OCI-LY3 (cell line): ENCODE data around the gene MRPS18A.

ENCODE experiments used
- H2AFZ ChIP-seq: fragments of 200-600, 300-600 bp; shearing (Covaris generic); 2 replicates; pipeline ENCODE4 v1.6.0; 2014; ENCODE audit warnings: antibody characterized with exemption, low read depth, low read length
- H3K27ac ChIP-seq: fragments of 200-600, 300-600 bp; sonication (generic); 2 replicates; pipeline ENCODE4 v1.5.1; 2014; ENCODE audit warnings: mild to moderate bottlenecking, low read length, moderate library complexity, mixed read lengths
- H3K27me3 ChIP-seq: fragments of 200-600, 300-600 bp; sonication (generic); 2 replicates; pipeline ENCODE4 v1.6.1; 2014; ENCODE audit warnings: low read depth, low read length, mixed read lengths
- H3K36me3 ChIP-seq: fragments of 200-600, 300-600 bp; sonication (generic); replicated peaks from 2 replicates; pipeline ENCODE3; 2014; ENCODE audit warnings: low read depth, low read length, mixed read lengths
- H3K4me1 ChIP-seq: fragments of 300-600, 200-600 bp; sonication (generic); 2 replicates; pipeline ENCODE4 v1.6.1; 2014; ENCODE audit warnings: low read length, mixed read lengths
- H3K4me2 ChIP-seq: fragments of 200-600, 300-600 bp; sonication (generic); 2 replicates; pipeline ENCODE4 v1.6.1; 2014; ENCODE audit warnings: low read length, mixed read lengths
- H3K4me3 ChIP-seq: fragments of 300-600, 200-600 bp; sonication (generic); 2 replicates; pipeline ENCODE4 v1.5.1; 2014; ENCODE audit warnings: antibody characterized with exemption, mild to moderate bottlenecking, low read length, moderate library complexity
- H3K79me2 ChIP-seq: fragments of 300-600, 200-600 bp; shearing (Covaris generic); 2 replicates; pipeline ENCODE4 v1.6.1; 2014; ENCODE audit warnings: mild to moderate bottlenecking, low read length, mixed read lengths
- H3K9ac ChIP-seq: fragments of 300-600, 200-600 bp; shearing (Covaris generic); 2 replicates; pipeline ENCODE4 v1.6.0; 2014; ENCODE audit warnings: mild to moderate bottlenecking, low read length, moderate library complexity
- H3K9me3 ChIP-seq: fragments of 200-600, 300-600 bp; shearing (Covaris generic); 2 replicates; pipeline ENCODE4 v1.6.1; 2014; ENCODE audit warnings: low read length, mixed read lengths; ENCODE audit not compliant: insufficient read depth
- H4K20me1 ChIP-seq: fragments of 200-600, 300-600 bp; sonication (generic); 2 replicates; pipeline ENCODE4 v1.6.1; 2016; ENCODE audit warnings: low read length, mixed read lengths; ENCODE audit not compliant: insufficient read depth
- EZH2phosphoT487 ChIP-seq: fragments of 200-600 bp; shearing (Covaris generic); IDR thresholded peaks from 2 replicates; pipeline ENCODE4 v1.6.1; 2018; ENCODE audit warnings: antibody characterized with exemption, mixed run types, low read depth
- TF ChIP-seq, protein P1 (sequence below): fragments of 200-600, 300-600 bp; sonication (generic); IDR thresholded peaks from 2 replicates; pipeline ENCODE4 v1.5.1; 2014; ENCODE audit warnings: antibody characterized with exemption, low read length, low read depth

MRPS18A gene

DNA sequence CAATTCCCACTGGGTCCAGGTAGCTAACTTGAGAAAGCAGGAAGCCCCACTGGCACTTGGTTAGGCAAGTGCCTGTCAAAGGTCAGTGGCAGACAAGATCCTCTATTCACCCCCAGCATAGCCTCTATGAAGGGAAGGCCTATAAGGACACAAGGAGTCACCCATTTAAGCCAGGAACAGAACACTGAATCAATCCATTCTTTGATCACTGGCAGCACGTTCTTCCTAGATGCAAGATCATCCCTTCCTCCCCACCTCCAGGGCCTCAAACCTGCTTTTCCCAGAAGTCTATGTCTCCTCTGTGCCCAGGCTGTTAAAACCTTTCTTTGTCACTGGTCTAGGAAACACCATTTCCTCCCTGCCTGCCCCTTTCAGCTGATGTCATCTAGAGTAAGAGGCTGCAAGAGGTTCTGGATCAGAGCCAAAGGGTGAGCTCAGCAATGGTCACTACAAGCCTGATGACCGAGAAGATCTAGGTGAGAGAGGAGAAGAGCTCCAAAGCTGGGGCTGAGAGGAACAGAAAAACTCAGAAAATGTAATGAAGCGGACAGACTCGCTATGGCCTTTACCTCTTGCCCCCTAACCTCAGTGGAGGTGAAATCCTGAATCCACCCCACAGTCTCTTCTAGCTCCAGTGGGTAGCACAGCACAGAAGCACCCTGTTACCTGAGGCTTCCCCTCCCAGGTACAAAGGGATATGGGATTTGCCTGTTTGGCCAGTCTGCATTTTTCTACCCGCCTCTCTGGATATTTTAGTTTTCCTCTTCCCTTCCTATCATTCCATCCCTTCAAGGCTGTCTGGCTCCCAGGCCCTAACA, 60.4 kb downstream of the MRPS18A start:
- TF ChIP-seq, protein P1, sequence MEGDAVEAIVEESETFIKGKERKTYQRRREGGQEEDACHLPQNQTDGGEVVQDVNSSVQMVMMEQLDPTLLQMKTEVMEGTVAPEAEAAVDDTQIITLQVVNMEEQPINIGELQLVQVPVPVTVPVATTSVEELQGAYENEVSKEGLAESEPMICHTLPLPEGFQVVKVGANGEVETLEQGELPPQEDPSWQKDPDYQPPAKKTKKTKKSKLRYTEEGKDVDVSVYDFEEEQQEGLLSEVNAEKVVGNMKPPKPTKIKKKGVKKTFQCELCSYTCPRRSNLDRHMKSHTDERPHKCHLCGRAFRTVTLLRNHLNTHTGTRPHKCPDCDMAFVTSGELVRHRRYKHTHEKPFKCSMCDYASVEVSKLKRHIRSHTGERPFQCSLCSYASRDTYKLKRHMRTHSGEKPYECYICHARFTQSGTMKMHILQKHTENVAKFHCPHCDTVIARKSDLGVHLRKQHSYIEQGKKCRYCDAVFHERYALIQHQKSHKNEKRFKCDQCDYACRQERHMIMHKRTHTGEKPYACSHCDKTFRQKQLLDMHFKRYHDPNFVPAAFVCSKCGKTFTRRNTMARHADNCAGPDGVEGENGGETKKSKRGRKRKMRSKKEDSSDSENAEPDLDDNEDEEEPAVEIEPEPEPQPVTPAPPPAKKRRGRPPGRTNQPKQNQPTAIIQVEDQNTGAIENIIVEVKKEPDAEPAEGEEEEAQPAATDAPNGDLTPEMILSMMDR = no peak
- TF ChIP-seq EZH2phosphoT487 = no peak
- peaks cover 21% of the 10 kb centered on the region for H3K79me2 ChIP-seq
- no peaks in the 10 kb centered on the region for H3K9me3 ChIP-seq
- no peaks in the 10 kb centered on the region for H3K27me3 ChIP-seq
- peaks cover 17% of the 10 kb centered on the region for H3K4me1 ChIP-seq
- H3K4me2 ChIP-seq = peak overlapping the region; percentile 14; the same call in 1 of the 2 replicates
- no peak overlapping the region for H3K27ac ChIP-seq
- peaks cover 48% of the 10 kb centered on the region for H3K36me3 ChIP-seq
- no peaks in the 10 kb centered on the region for H4K20me1 ChIP-seq
- H3K9ac ChIP-seq = no peak overlapping the region
- H2AFZ ChIP-seq = no peak overlapping the region
- H3K4me3 ChIP-seq = no peak overlapping the region

DNA sequence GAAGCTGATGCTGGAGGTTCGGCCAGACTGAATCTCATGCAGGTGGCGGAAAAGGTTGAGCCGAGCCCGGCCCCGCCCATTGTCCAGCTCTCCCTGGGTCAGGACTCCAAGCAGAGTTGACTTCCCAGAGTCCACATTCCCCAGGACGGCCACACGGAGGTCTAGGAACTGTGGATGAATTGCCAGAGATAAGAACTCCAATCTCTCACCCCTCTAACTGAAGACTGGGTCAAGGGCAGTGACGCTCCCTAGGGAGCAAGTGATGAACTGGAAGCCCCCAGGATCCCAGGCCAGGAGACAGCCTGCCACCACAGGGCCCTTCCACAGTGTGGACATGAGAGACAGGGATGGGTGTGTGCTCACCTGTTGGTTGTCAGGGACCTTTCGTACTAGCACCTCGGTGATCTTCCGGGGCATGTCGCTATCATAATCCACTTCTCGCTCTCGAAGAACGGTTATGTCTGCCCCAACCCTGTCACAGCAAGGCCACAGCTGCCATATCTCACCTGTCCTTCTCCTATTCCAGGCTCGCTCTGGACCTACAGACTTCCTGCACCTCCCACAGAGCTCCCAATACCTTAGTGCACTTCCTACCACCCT, 62.1 kb downstream of the MRPS18A start:
- H3K36me3 ChIP-seq = peaks cover 65% of the 10 kb centered on the region
- no peaks in the 10 kb centered on the region for H3K9me3 ChIP-seq
- H3K27me3 ChIP-seq = no peaks in the 10 kb centered on the region
- H2AFZ ChIP-seq = no peak overlapping the region
- H3K27ac ChIP-seq = no peak overlapping the region
- no peaks in the 10 kb centered on the region for H4K20me1 ChIP-seq
- H3K4me2 ChIP-seq = no peak overlapping the region
- TF ChIP-seq, protein P1 = no peak
- no peak for TF ChIP-seq EZH2phosphoT487
- peaks cover 21% of the 10 kb centered on the region for H3K79me2 ChIP-seq
- H3K4me1 ChIP-seq = peaks cover 10% of the 10 kb centered on the region
- no peak overlapping the region for H3K9ac ChIP-seq
- H3K4me3 ChIP-seq = no peak overlapping the region

DNA sequence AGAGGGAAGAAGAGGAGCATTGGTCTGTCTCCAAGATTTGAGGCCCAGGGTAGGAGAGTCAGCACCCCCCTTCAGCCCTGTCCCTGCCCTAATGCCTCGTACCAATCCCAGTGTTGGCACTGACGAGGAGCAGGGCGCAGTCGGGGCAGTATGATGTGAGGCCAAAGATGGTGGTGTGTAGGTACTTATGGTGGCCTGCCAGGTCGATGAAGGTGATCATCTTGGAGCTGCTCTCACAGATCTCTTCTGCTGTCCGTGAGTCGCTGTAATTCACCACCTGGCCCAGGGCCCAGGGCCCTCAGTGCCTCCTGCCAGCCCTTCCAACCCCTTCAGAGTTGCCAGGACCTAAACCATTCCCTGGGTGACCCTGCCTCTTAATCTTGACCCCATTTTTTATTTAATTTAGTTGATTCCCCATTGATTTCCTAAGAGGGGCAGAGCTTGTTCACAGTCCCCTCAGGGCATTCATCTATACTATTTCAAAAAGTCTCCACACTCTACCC, 62.8 kb downstream of the MRPS18A start:
- peaks cover 6% of the 10 kb centered on the region; the same call in 1 of the 2 replicates for H3K4me1 ChIP-seq
- H4K20me1 ChIP-seq = no peaks in the 10 kb centered on the region
- no peak for TF ChIP-seq EZH2phosphoT487
- TF ChIP-seq, protein P1 = no peak
- no peak overlapping the region for H3K4me2 ChIP-seq
- H3K9ac ChIP-seq = no peak overlapping the region
- peaks cover 21% of the 10 kb centered on the region for H3K79me2 ChIP-seq
- H3K27ac ChIP-seq = no peak overlapping the region
- H3K9me3 ChIP-seq = no peaks in the 10 kb centered on the region
- H3K36me3 ChIP-seq = peaks cover 69% of the 10 kb centered on the region
- no peak overlapping the region for H3K4me3 ChIP-seq
- H2AFZ ChIP-seq = no peak overlapping the region
- H3K27me3 ChIP-seq = no peaks in the 10 kb centered on the region
